Measurements from ENCODE around the gene PTPN4. TPM values are rescaled to one million over a fixed set of nuclear protein-coding genes. Genes with fewer than 3 reads are reported as not detected.
"Not testable (repeated sequence)": the region's sequence is repeated elsewhere in the genome, so short reads cannot be mapped to it uniquely, and the experiment has no call there.

PTPN4 gene
- total RNA-seq, 1 experiment from 2014 or later: 42.2 TPM

GRCh38 chr2:119982506-119982905 lies 222.8 kb downstream of the PTPN4 start:
- no TSS peak for BruUV-seq (replicated peaks)
- no peaks in the 10 kb centered on the region for H3K36me3 ChIP-seq (ENCODE audit: insufficient read depth, low read length, poor library complexity, severe bottlenecking)
- H3K4me3 ChIP-seq (ENCODE audit: low read depth, low read length, poor library complexity, severe bottlenecking): no peak overlapping the region
- ChIA-PET POLR2A (ENCODE audit: low non-redundant PET) (no interaction called here), CTCF (no interaction called here)
- TF ChIP-seq, protein P1, sequence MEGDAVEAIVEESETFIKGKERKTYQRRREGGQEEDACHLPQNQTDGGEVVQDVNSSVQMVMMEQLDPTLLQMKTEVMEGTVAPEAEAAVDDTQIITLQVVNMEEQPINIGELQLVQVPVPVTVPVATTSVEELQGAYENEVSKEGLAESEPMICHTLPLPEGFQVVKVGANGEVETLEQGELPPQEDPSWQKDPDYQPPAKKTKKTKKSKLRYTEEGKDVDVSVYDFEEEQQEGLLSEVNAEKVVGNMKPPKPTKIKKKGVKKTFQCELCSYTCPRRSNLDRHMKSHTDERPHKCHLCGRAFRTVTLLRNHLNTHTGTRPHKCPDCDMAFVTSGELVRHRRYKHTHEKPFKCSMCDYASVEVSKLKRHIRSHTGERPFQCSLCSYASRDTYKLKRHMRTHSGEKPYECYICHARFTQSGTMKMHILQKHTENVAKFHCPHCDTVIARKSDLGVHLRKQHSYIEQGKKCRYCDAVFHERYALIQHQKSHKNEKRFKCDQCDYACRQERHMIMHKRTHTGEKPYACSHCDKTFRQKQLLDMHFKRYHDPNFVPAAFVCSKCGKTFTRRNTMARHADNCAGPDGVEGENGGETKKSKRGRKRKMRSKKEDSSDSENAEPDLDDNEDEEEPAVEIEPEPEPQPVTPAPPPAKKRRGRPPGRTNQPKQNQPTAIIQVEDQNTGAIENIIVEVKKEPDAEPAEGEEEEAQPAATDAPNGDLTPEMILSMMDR (conservative IDR thresholded peaks at IDR 0.05; ENCODE audit: low read depth, low read length): no peak
- no peak for TF ChIP-seq EZH2 (IDR thresholded peaks at IDR 0.05; ENCODE audit: borderline replicate concordance, low read depth, low read length, poor library complexity, severe bottlenecking)
- no peaks in the 10 kb centered on the region for H3K9me3 ChIP-seq (ENCODE audit: low read depth, low read length, poor library complexity, severe bottlenecking)
- no peaks in the 10 kb centered on the region for H3K27me3 ChIP-seq (replicated peaks; ENCODE audit: insufficient read depth, low read depth, low read length, poor library complexity)
- no peak overlapping the region for H3K27ac ChIP-seq (ENCODE audit: low read depth, low read length, poor library complexity, severe bottlenecking)
- intact Hi-C loops (cut with micrococcal nuclease; ENCODE audit: unreplicated experiment): no loop called here
- no peaks in the 10 kb centered on the region for H3K4me1 ChIP-seq (ENCODE audit: insufficient read depth, low read length, poor library complexity, severe bottlenecking)
- no peak for DNase-seq (ENCODE audit: low spot score)

- TF ChIP-seq EZH2 (IDR thresholded peaks at IDR 0.05; ENCODE audit: borderline replicate concordance, low read depth, low read length, poor library complexity, severe bottlenecking): no peak
- TF ChIP-seq, protein P1 (conservative IDR thresholded peaks at IDR 0.05; ENCODE audit: low read depth, low read length): no peak
- Histone ChIP-seq H3K9me3 (ENCODE audit: low read depth, low read length, poor library complexity, severe bottlenecking) (no peaks in the 10 kb centered on the region), H3K4me1 (ENCODE audit: insufficient read depth, low read length, poor library complexity, severe bottlenecking) (no peaks in the 10 kb centered on the region), H3K27ac (ENCODE audit: low read depth, low read length, poor library complexity, severe bottlenecking) (no peak overlapping the region), H3K4me3 (ENCODE audit: low read depth, low read length, poor library complexity, severe bottlenecking) (no peak overlapping the region), H3K27me3 (replicated peaks; ENCODE audit: insufficient read depth, low read depth, low read length, poor library complexity) (no peaks in the 10 kb centered on the region), H3K36me3 (ENCODE audit: insufficient read depth, low read length, poor library complexity, severe bottlenecking) (no peaks in the 10 kb centered on the region)
- DNase-seq (ENCODE audit: low spot score): no peak
- BruUV-seq (replicated peaks): no TSS peak
- intact Hi-C loops (cut with micrococcal nuclease; ENCODE audit: unreplicated experiment): no loop called here
- ChIA-PET POLR2A (ENCODE audit: low non-redundant PET) (no interaction called here), CTCF (no interaction called here)
Observed at GRCh38 chr2:119983108-119983507, 223.4 kb downstream of the PTPN4 start.

DNA sequence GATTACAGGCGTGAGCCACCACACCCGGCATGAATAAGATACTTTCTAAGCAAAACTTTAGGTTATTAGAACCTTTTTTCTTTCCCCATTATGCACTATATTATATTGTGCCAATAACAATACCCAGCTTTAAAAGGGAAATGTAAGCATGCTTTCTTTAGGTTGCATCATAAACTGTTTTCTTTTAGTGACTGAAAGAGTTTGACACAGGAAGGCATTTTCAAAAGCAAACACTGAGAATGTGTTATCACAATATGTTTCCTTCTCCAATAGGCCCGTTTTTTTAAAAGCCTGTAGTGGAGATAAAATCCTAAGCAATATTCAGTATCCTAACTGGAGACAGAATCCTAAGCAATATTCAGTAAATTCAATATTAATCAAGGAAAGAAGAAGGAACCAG lies 236.4 kb downstream of the PTPN4 start:
- Histone ChIP-seq H3K9me3 (ENCODE audit: low read depth, low read length, poor library complexity, severe bottlenecking) (no peaks in the 10 kb centered on the region), H3K4me3 (ENCODE audit: low read depth, low read length, poor library complexity, severe bottlenecking) (no peak overlapping the region), H3K36me3 (ENCODE audit: insufficient read depth, low read length, poor library complexity, severe bottlenecking) (no peaks in the 10 kb centered on the region), H3K27ac (ENCODE audit: low read depth, low read length, poor library complexity, severe bottlenecking) (no peak overlapping the region), H3K4me1 (ENCODE audit: insufficient read depth, low read length, poor library complexity, severe bottlenecking) (no peaks in the 10 kb centered on the region), H3K27me3 (replicated peaks; ENCODE audit: insufficient read depth, low read depth, low read length, poor library complexity) (no peaks in the 10 kb centered on the region)
- ChIA-PET POLR2A (ENCODE audit: low non-redundant PET) (no interaction called here), CTCF (no interaction called here)
- intact Hi-C loops (cut with micrococcal nuclease; ENCODE audit: unreplicated experiment): no loop called here
- TF ChIP-seq, protein P1 (conservative IDR thresholded peaks at IDR 0.05; ENCODE audit: low read depth, low read length): no peak
- no peak for TF ChIP-seq EZH2 (IDR thresholded peaks at IDR 0.05; ENCODE audit: borderline replicate concordance, low read depth, low read length, poor library complexity, severe bottlenecking)
- DNase-seq (ENCODE audit: low spot score): no peak
- BruUV-seq (replicated peaks): no TSS peak

DNA sequence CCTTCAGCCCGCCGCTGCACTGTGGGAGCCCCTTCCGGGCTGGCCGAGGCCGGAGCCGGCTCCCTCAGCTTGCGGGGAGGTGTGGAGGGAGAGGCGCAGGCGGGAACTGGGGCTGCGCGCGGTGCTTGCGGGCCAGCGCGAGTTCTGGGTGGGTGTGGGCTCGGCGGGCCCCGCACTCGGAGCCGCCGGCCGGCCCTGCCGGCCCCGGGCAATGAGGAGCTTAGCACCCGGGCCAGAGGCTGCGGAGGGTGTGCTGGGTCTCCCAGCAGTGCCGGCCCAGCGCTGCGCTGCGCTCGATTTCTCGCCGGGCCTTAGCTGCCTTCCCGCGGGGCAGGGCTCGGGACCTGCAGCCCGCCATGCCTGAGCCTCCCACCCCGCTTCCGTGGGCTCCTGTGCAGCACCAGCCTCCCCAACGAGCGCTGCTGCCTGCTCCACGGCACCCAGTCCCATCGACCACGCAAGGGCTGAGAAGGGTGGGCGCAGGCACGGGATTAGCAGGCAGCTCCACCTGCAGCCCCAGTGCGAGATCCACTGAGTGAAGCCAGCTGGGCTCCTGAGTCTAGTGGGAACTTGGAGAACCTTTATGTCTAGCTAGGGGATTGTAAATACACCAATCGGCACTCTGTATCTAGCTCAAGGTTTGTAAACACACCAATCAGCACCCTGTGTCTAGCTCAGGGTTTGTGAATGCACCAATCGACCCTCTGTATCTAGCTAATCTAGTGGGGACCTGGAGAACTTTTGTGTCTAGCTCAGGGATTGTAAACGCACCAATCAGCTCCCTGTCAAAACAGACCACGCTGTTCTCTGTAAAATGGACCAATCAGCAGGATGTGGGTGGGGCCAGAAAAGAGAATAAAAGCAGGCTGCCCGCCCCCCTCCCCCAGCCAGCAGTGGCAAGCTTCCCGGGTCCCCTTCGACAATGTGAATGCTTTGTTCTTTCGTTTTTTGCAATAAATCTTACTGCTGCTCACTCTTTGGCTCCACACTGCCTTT lies 237.5 kb downstream of the PTPN4 start:
- CTCF ChIA-PET; intact Hi-C loops (cut with micrococcal nuclease; ENCODE audit: unreplicated experiment); H3K27ac ChIP-seq (ENCODE audit: low read depth, low read length, poor library complexity, severe bottlenecking); H3K36me3 ChIP-seq (ENCODE audit: insufficient read depth, low read length, poor library complexity, severe bottlenecking); H3K4me1 ChIP-seq (ENCODE audit: insufficient read depth, low read length, poor library complexity, severe bottlenecking); H3K27me3 ChIP-seq (replicated peaks; ENCODE audit: insufficient read depth, low read depth, low read length, poor library complexity); POLR2A ChIA-PET (ENCODE audit: low non-redundant PET); BruUV-seq (replicated peaks); H3K9me3 ChIP-seq (ENCODE audit: low read depth, low read length, poor library complexity, severe bottlenecking); H3K4me3 ChIP-seq (ENCODE audit: low read depth, low read length, poor library complexity, severe bottlenecking); DNase-seq (ENCODE audit: low spot score): not testable (repeated sequence)

All from A673 (cell line).